ENCODE results near the gene ARF6. TPM values are rescaled to one million over a fixed set of nuclear protein-coding genes. Genes with fewer than 3 reads are reported as not detected.

ARF6 gene
- total RNA-seq, 1 experiment from 2014 or later: 49.2 TPM

- TF ChIP-seq, protein P1, sequence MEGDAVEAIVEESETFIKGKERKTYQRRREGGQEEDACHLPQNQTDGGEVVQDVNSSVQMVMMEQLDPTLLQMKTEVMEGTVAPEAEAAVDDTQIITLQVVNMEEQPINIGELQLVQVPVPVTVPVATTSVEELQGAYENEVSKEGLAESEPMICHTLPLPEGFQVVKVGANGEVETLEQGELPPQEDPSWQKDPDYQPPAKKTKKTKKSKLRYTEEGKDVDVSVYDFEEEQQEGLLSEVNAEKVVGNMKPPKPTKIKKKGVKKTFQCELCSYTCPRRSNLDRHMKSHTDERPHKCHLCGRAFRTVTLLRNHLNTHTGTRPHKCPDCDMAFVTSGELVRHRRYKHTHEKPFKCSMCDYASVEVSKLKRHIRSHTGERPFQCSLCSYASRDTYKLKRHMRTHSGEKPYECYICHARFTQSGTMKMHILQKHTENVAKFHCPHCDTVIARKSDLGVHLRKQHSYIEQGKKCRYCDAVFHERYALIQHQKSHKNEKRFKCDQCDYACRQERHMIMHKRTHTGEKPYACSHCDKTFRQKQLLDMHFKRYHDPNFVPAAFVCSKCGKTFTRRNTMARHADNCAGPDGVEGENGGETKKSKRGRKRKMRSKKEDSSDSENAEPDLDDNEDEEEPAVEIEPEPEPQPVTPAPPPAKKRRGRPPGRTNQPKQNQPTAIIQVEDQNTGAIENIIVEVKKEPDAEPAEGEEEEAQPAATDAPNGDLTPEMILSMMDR (conservative IDR thresholded peaks at IDR 0.05): no peak
- no peak overlapping the region for H2BK5ac ChIP-seq (ENCODE audit: insufficient read length, low read length)
- no peak overlapping the region for H4K8ac ChIP-seq (replicated peaks; ENCODE audit: insufficient read length, low read depth, low read length)
- Mint-ChIP-seq H3K36me3 (ENCODE audit: insufficient read depth in 1 of 3, low read depth in 3 of 3) (no peaks in the 10 kb centered on the region), H3K4me3 (no peak overlapping the region), H3K27me3 (ENCODE audit: low read depth) (no peaks in the 10 kb centered on the region), H3K9me3 (no peaks in the 10 kb centered on the region), H3K4me1 (no peaks in the 10 kb centered on the region; a peak in 1 of 4 replicates), H3K27ac (no peak overlapping the region)
- H2AFZ ChIP-seq (ENCODE audit: low read length): no peak overlapping the region
- no peak overlapping the region for H3K9ac ChIP-seq (ENCODE audit: extremely low read depth, insufficient read length, low read length)
- H3K27me3 ChIP-seq (ENCODE audit: insufficient read depth, low read length): no peaks in the 10 kb centered on the region
- H2AK5ac ChIP-seq (ENCODE audit: insufficient read length, low read length): no peak overlapping the region
- no peaks in the 10 kb centered on the region for H3K79me1 ChIP-seq (ENCODE audit: insufficient read depth, low read depth, low read length, poor library complexity, severe bottlenecking)
- H3K23ac ChIP-seq (ENCODE audit: insufficient read length, low read depth, low read length): no peak overlapping the region
- no peak overlapping the region for H2BK12ac ChIP-seq (ENCODE audit: insufficient read length, low read depth, low read length)
- no peak overlapping the region for H2BK120ac ChIP-seq (ENCODE audit: low read depth, low read length, poor library complexity, severe bottlenecking)
- H3T11ph ChIP-seq (ENCODE audit: low read length): no peak overlapping the region
- no peak overlapping the region for H3K14ac ChIP-seq (ENCODE audit: insufficient read depth, low read length)
- no peak overlapping the region for H3K4me2 ChIP-seq (ENCODE audit: insufficient read depth, insufficient read length, low read length)
- no peak overlapping the region for H2BK20ac ChIP-seq (ENCODE audit: low read depth, low read length, poor library complexity, severe bottlenecking)
- no peaks in the 10 kb centered on the region for H3K23me2 ChIP-seq (ENCODE audit: insufficient read length, low read depth, low read length, poor library complexity, severe bottlenecking)
- H4K20me1 ChIP-seq (ENCODE audit: control insufficient read depth, insufficient read depth, insufficient read length): no peaks in the 10 kb centered on the region
- H4K5ac ChIP-seq (ENCODE audit: insufficient read length, low read depth, low read length): no peak overlapping the region
- H4K91ac ChIP-seq (ENCODE audit: insufficient read length, low read depth, low read length): no peak overlapping the region
- no peaks in the 10 kb centered on the region for H3K79me2 ChIP-seq (ENCODE audit: insufficient read depth, low read length)
- no peaks in the 10 kb centered on the region for H3K9me3 ChIP-seq (ENCODE audit: control insufficient read depth, low read depth, low read length)
- no peak overlapping the region for H3K56ac ChIP-seq (ENCODE audit: insufficient read length, low read depth, low read length)
- no peak for DNase-seq
- no peaks in the 10 kb centered on the region for H3K4me1 ChIP-seq (ENCODE audit: insufficient read depth, low read length)
- no peak overlapping the region for H2BK15ac ChIP-seq (ENCODE audit: low read depth, low read length)
- WGBS (ENCODE audit: extremely low coverage, insufficient read length, low lambda C conversion rate): no CpG with 5 or more reads among the region's 2 CpGs
- H3K27ac ChIP-seq (ENCODE audit: insufficient read length, low read depth, low read length): no peak overlapping the region
- no peak overlapping the region for H3K4ac ChIP-seq (ENCODE audit: low read depth, low read length)
- H3K18ac ChIP-seq (ENCODE audit: insufficient read length, low read depth, low read length): no peak overlapping the region
These were observed 28.1 kb downstream of the ARF6 start for GRCh38 chr14:49920935-49921334.
